ENCODE measurements around the gene KCNQ2.

DNA sequence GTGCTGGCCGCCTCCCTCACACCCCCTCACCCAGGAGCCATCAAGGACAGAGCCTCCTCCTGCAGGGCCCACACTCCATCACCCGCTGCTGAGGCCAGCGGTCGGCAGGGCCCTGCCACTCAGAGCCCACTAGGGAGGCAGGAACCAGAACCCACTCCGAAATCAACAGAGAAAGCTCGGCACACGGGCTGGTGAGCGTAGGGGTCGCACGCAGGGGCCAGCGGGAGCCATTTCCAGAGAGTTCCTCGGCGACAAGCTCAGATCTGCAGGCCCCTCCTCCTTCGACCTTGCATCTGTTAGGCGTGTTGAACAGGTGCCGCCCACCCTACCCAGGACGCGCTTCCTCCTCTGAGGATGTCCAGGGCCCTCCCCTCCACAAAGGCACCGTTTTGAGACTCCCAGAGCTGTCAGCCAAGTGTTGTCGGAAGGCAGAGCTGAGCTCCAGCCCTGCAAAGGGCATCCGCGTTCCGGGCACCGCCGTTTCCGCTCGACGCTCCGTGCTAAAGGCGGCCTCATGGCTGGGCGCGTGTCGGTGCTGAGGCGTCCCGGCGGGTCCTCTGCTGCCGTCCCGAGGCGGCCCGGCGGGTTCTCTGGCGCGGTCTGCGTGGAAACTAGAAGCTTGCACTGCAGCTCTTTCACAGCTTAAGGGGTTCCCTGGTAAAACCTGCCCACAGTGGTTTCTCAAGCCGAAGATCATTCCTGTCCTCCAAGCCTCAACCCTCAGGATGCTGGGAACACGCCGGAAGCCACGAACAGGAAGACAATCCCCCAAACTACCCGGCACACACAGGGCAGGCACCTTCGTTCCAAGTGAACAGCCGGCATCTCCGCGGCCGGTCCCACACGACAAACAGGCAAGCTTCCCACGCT lies 6.8 kb downstream of the KCNQ2 start:
- TF ChIP-seq, protein P1, sequence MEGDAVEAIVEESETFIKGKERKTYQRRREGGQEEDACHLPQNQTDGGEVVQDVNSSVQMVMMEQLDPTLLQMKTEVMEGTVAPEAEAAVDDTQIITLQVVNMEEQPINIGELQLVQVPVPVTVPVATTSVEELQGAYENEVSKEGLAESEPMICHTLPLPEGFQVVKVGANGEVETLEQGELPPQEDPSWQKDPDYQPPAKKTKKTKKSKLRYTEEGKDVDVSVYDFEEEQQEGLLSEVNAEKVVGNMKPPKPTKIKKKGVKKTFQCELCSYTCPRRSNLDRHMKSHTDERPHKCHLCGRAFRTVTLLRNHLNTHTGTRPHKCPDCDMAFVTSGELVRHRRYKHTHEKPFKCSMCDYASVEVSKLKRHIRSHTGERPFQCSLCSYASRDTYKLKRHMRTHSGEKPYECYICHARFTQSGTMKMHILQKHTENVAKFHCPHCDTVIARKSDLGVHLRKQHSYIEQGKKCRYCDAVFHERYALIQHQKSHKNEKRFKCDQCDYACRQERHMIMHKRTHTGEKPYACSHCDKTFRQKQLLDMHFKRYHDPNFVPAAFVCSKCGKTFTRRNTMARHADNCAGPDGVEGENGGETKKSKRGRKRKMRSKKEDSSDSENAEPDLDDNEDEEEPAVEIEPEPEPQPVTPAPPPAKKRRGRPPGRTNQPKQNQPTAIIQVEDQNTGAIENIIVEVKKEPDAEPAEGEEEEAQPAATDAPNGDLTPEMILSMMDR (IDR thresholded peaks at IDR 0.05; ENCODE audit: insufficient read depth, low read length), result no peak
- no peak for TF ChIP-seq POLR2AphosphoS5 (IDR thresholded peaks at IDR 0.05; ENCODE audit: low read depth)
- TF ChIP-seq GABPA (IDR thresholded peaks at IDR 0.05; ENCODE audit: low read depth), result no peak
- TF ChIP-seq REST (IDR thresholded peaks at IDR 0.05; ENCODE audit: insufficient replicate concordance, low read depth), result no peak

Measured in HL-60 (cell line).